H1 (cell line): ENCODE data around the gene PCDHGA7. TPM values are rescaled to one million over a fixed set of nuclear protein-coding genes. Genes with fewer than 3 reads are reported as not detected.

Source experiments
- JUN ChIP-seq: IDR thresholded peaks from 2 replicates; pipeline ENCODE4 v1.6.1; 2011; ENCODE audit warnings: low read depth, mild to moderate bottlenecking, improper control_type of control experiment, low read length
- MAX ChIP-seq: IDR thresholded peaks from 2 replicates; pipeline ENCODE4 v1.6.1; 2012; ENCODE audit warnings: inconsistent platforms
- polyA plus RNA-seq, 7 experiments: library from polyadenylated mRNA; depleted of rRNA in 3 of 7; stranded (reverse) in 5 of 7; unstranded in 2 of 7; fragments of >200 nt in 5 of 7; fragments of 200-250 nt in 2 of 7; gene quantifications; 1 replicate in 5 of 7; 2 replicates in 1 of 7; 4 replicates in 1 of 7; pipeline versions ENCODE4 v1.2.1 to v1.2.3, GENCODE V29; 2011 to 2013; ENCODE audit warnings: missing spikeins in 2 of 7, mixed read lengths in 2 of 7
- total RNA-seq: library from RNA; stranded (reverse); fragmentation: NEBNext Ultra II Directional; extraction: Animal tissue kit (Norgen Biotek cat#: 25700); gene quantifications from 2 replicates; pipeline ENCODE4 v1.2.1, GENCODE V29; 2021

PCDHGA7 gene
- total and polyA plus RNA-seq, 2 of the 8 experiments (the other 6 are each of a cell fraction or from before 2014, with no cell fraction given) = 0.39 to 1.1 TPM

GRCh38 chr5:141371572-141372475 is 10.7 kb upstream of the PCDHGA7 start (continued):
- TF ChIP-seq MAX = no peak
- no peak for TF ChIP-seq JUN
- TF ChIP-seq, all 59 proteins: peak for 0
